Left ventricle myocardium inferior (tissue), 1 donor: Measurements from ENCODE around the gene COL5A3. TPM values are rescaled to one million over a fixed set of nuclear protein-coding genes. Genes with fewer than 3 reads are reported as not detected.

Experiments used
- DNase-seq: peaks from one replicate; pipeline ENCODE4 v3.0.0-alpha.2; 2020
- H3K27ac ChIP-seq: fragments of 200-600 bp; replicated peaks from 2 replicates; pipeline ENCODE4 v1.8.0; 2021
- H3K27me3 ChIP-seq: fragments of 200-600 bp; 2 replicates; pipeline ENCODE4 v1.8.0; 2021; ENCODE audit warnings: low read depth
- H3K36me3 ChIP-seq: fragments of 200-600 bp; 2 replicates; pipeline ENCODE4 v1.8.0; 2021
- H3K4me1 ChIP-seq: fragments of 200-600 bp; 2 replicates; pipeline ENCODE4 v1.8.0; 2021
- H3K4me3 ChIP-seq: fragments of 200-600 bp; 2 replicates; pipeline ENCODE4 v1.8.0; 2021; ENCODE audit warnings: mild to moderate bottlenecking, moderate library complexity
- H3K9me3 ChIP-seq: fragments of 200-600 bp; replicated peaks from 2 replicates; pipeline ENCODE4 v1.8.0; 2021
- CTCF ChIP-seq: fragments of 200-600 bp; IDR thresholded peaks from 2 replicates; pipeline ENCODE4 v1.8.0; 2021; ENCODE audit warnings: antibody characterized with exemption, mild to moderate bottlenecking, borderline replicate concordance
- intact Hi-C: fragments of 100-400 bp; cut with micrococcal nuclease; formaldehyde crosslinking; loops from one replicate; pipeline ENCODE4 v1.11.0; 2022
- total RNA-seq: library from RNA; stranded (reverse); fragmentation: NEBNext Ultra II Directional; extraction: Animal tissue kit (Norgen Biotek cat#: 25700); gene quantifications from one replicate; pipeline ENCODE4 v1.2.1, GENCODE V29; 2021
- donor health status: DM: no; HTN: yes; CAD: no; lungs with severe emphysema.

COL5A3 gene
- total RNA-seq, 1 donor from 2014 or later = 8.7 TPM

- no peak for TF ChIP-seq CTCF
- Histone ChIP-seq H3K4me3 (peak overlapping the region; percentile 69), H3K27me3 (peaks cover 95% of the 10 kb centered on the region), H3K27ac (peak overlapping the region; percentile 87), H3K4me1 (peaks cover 54% of the 10 kb centered on the region), H3K36me3 (peaks cover 20% of the 10 kb centered on the region), H3K9me3 (no peaks in the 10 kb centered on the region)
- intact Hi-C loops = no loop called here
- DNase-seq = no peak
Measured at GRCh38 chr19:10006752-10007323, 3.5 kb downstream of the COL5A3 start.

- Histone ChIP-seq H3K36me3 (peaks cover 20% of the 10 kb centered on the region), H3K4me1 (peaks cover 59% of the 10 kb centered on the region), H3K4me3 (peak overlapping the region; percentile 50), H3K27me3 (peaks cover 95% of the 10 kb centered on the region), H3K9me3 (no peaks in the 10 kb centered on the region), H3K27ac (peak overlapping the region; percentile 87)
- TF ChIP-seq CTCF = no peak
- intact Hi-C loops = no loop called here
- peak; percentile 66 for DNase-seq
Measured at GRCh38 chr19:10006335-10006708, 4.0 kb downstream of the COL5A3 start.

GRCh38 chr19:10005632-10006334 is 4.5 kb downstream of the COL5A3 start:
- no peak for TF ChIP-seq CTCF
- Histone ChIP-seq H3K9me3 (no peaks in the 10 kb centered on the region), H3K4me1 (peaks cover 63% of the 10 kb centered on the region), H3K27me3 (peaks cover 95% of the 10 kb centered on the region), H3K36me3 (peaks cover 23% of the 10 kb centered on the region), H3K27ac (peak overlapping the region; percentile 87), H3K4me3 (peak overlapping the region; percentile 50)
- intact Hi-C loops = no loop called here
- no peak for DNase-seq

- H3K4me1 ChIP-seq = peaks cover 55% of the 10 kb centered on the region
- no peak for DNase-seq
- H3K4me3 ChIP-seq = no peak overlapping the region
- peaks cover 31% of the 10 kb centered on the region for H3K36me3 ChIP-seq
- peak overlapping the region; percentile 87 for H3K27ac ChIP-seq
- H3K9me3 ChIP-seq = no peaks in the 10 kb centered on the region
- peaks cover 95% of the 10 kb centered on the region for H3K27me3 ChIP-seq
- intact Hi-C loops = no loop called here
- TF ChIP-seq CTCF = no peak
Measured at GRCh38 chr19:10004617-10005016, 5.7 kb downstream of the COL5A3 start.

- intact Hi-C loops = no loop called here
- H3K27ac ChIP-seq = peak overlapping the region; percentile 87
- peaks cover 95% of the 10 kb centered on the region for H3K27me3 ChIP-seq
- no peak for DNase-seq
- no peaks in the 10 kb centered on the region for H3K9me3 ChIP-seq
- no peak for TF ChIP-seq CTCF
- H3K4me1 ChIP-seq = peaks cover 48% of the 10 kb centered on the region
- H3K4me3 ChIP-seq = no peak overlapping the region
- peaks cover 35% of the 10 kb centered on the region for H3K36me3 ChIP-seq
Measured at GRCh38 chr19:10003271-10003670, 7.0 kb downstream of the COL5A3 start.
